SK-N-SH treated with all-trans-retinoic acid at 6 μM for 48 hours (cell line): ENCODE data around the gene TCAP.

ENCODE experiments used
- ATAC-seq: fragments of 200-7000 bp; cut with Tn5 transposase; 3 replicates; pipeline ENCODE4 v1.9.1; 2020; ENCODE audit warnings: mild to moderate bottlenecking, moderate library complexity
- ARNTL ChIP-seq: fragments of 450-650 bp; formaldehyde crosslinking; IDR thresholded peaks from 2 replicates; pipeline ENCODE4 v1.5.0; 2020; ENCODE audit warnings: low read depth, mild to moderate bottlenecking, moderate library complexity, borderline replicate concordance
- BACH2 ChIP-seq: fragments of 250-450 bp; sonication (Bioruptor Pico); IDR thresholded peaks from 2 replicates; pipeline ENCODE4 v1.9.0; 2021; ENCODE audit warnings: mild to moderate bottlenecking, borderline replicate concordance
- CSDC2 ChIP-seq: fragments of 250-450 bp; sonication (Bioruptor Pico); IDR thresholded peaks from 2 replicates; pipeline ENCODE4 v1.5.0; 2020; ENCODE audit warnings: mild to moderate bottlenecking, moderate library complexity
- ESRRG ChIP-seq: fragments of 250-450 bp; sonication (Bioruptor Pico); IDR thresholded peaks from 2 replicates; pipeline ENCODE4 v1.6.1; 2021; ENCODE audit warnings: mild to moderate bottlenecking
- GLIS3 ChIP-seq: fragments of 250-450 bp; sonication (Bioruptor Pico); IDR thresholded peaks from 2 replicates; pipeline ENCODE4 v1.5.0; 2020; ENCODE audit warnings: mild to moderate bottlenecking, moderate library complexity
- ISL1 ChIP-seq: fragments of 250-450 bp; sonication (Bioruptor Pico); IDR thresholded peaks from 2 replicates; pipeline ENCODE4 v2.1.2; 2022; ENCODE audit warnings: mild to moderate bottlenecking, moderate library complexity
- OSR1 ChIP-seq: fragments of 250-450 bp; sonication (Bioruptor Pico); IDR thresholded peaks from 2 replicates; pipeline ENCODE4 v1.8.0; 2022; ENCODE audit warnings: moderate library complexity, mild to moderate bottlenecking, inconsistent platforms
- PPARA ChIP-seq: fragments of 250-450 bp; sonication (Bioruptor Pico); IDR thresholded peaks from 2 replicates; pipeline ENCODE4 v1.5.0; 2020; ENCODE audit warnings: mild to moderate bottlenecking, borderline replicate concordance
- RARB ChIP-seq: fragments of 250-450 bp; sonication (Bioruptor Pico); IDR thresholded peaks from 2 replicates; pipeline ENCODE4 v1.8.0; 2021; ENCODE audit warnings: mild to moderate bottlenecking, moderate library complexity
- SNAI2 ChIP-seq: fragments of 250-450 bp; sonication (Bioruptor Pico); IDR thresholded peaks from 2 replicates; pipeline ENCODE4 v1.5.0; 2020; ENCODE audit warnings: mild to moderate bottlenecking, moderate library complexity
- TCF4 ChIP-seq: fragments of 250-450 bp; sonication (Bioruptor Pico); IDR thresholded peaks from 2 replicates; pipeline ENCODE4 v1.8.0; 2021; ENCODE audit warnings: mild to moderate bottlenecking, moderate library complexity, borderline replicate concordance
- TOX ChIP-seq: fragments of 250-450 bp; sonication (Bioruptor Pico); IDR thresholded peaks from 2 replicates; pipeline ENCODE4 v1.8.0; 2021; ENCODE audit warnings: mild to moderate bottlenecking, moderate library complexity, borderline replicate concordance
- ZC3H10 ChIP-seq: fragments of 250-450 bp; sonication (Bioruptor Pico); IDR thresholded peaks from 2 replicates; pipeline ENCODE4 v1.5.1; 2021; ENCODE audit warnings: mild to moderate bottlenecking, moderate library complexity
- ZFP3 ChIP-seq: fragments of 250-450 bp; sonication (Bioruptor Pico); IDR thresholded peaks from 2 replicates; pipeline ENCODE4 v1.5.0; 2020; ENCODE audit warnings: mild to moderate bottlenecking, moderate library complexity
- ZFP30 ChIP-seq: fragments of 450-650 bp; formaldehyde crosslinking; IDR thresholded peaks from 2 replicates; pipeline ENCODE4 v1.5.0; 2022; ENCODE audit warnings: mild to moderate bottlenecking, moderate library complexity
- ZNF565 ChIP-seq: fragments of 450-650 bp; formaldehyde crosslinking; conservative IDR thresholded peaks from 2 replicates; pipeline ENCODE4 v1.5.0; 2020; ENCODE audit warnings: low read depth, mild to moderate bottlenecking, moderate library complexity
- TF ChIP-seq, protein P1 (sequence below): fragments of 250-450 bp; sonication (Bioruptor Pico); IDR thresholded peaks from 2 replicates; pipeline ENCODE4 v1.5.1; 2020; ENCODE audit warnings: low read depth, mild to moderate bottlenecking, moderate library complexity
- TF ChIP-seq, protein P2 (sequence below): fragments of 250-450 bp; sonication (Bioruptor Pico); IDR thresholded peaks from 2 replicates; pipeline ENCODE4 v1.5.1; 2021; ENCODE audit warnings: mild to moderate bottlenecking, moderate library complexity
- TF ChIP-seq, protein P3 (sequence below): fragments of 250-450 bp; sonication (Bioruptor Pico); IDR thresholded peaks from 2 replicates; pipeline ENCODE4 v1.8.0; 2020; ENCODE audit warnings: mild to moderate bottlenecking, moderate library complexity, borderline replicate concordance
- TF ChIP-seq, protein P4 (sequence below): fragments of 250-450 bp; sonication (Bioruptor Pico); IDR thresholded peaks from 2 replicates; pipeline ENCODE4 v1.5.0; 2020; ENCODE audit warnings: mild to moderate bottlenecking, moderate library complexity

Gene TCAP

DNA sequence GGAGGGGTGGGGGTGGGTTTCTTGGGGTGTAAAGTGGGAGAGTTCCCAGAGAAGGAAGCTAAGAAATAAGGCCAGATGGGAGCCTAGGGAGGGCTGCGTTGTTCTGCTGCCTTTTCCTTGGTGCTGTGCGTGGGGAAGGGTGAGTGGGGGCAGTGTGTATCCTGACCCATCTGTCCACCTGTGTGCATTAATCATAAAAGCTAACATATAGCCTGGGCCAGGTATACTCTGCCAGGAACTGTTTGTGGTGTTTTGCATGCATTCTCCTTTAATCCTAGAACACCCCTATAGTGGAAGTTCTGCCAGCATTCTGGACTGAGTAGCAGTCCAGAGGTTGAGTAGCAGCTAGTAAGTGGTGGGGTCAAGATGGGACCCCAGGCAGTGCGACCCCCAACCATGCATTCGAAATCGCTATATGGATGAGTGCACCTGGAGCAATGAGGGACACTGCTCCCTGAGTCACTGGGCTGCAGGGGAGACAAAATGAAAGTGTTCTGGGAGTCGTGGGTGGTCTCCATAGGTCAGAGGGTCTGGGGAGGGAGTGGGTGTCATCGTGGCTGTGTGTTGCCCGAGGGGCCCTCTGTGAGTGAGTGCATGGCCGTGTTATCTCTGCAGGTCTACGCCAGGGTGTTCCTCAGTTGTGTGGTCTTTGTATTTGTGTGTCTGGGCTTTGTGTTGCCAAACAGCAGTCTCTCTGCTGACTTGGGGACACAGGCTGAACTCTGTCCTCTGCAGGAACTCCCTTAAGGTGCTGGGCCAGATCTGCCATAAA is 36.0 kb downstream of the TCAP start:
- TF ChIP-seq ZFP30 (no peak), ZNF565 (CRISPR knock-in tag) (no peak), TOX (CRISPR knock-in tag) (no peak), GLIS3 (CRISPR knock-in tag) (no peak), PPARA (CRISPR knock-in tag) (no peak), TCF4 (no peak), BACH2 (no peak)
- TF ChIP-seq, protein P1, sequence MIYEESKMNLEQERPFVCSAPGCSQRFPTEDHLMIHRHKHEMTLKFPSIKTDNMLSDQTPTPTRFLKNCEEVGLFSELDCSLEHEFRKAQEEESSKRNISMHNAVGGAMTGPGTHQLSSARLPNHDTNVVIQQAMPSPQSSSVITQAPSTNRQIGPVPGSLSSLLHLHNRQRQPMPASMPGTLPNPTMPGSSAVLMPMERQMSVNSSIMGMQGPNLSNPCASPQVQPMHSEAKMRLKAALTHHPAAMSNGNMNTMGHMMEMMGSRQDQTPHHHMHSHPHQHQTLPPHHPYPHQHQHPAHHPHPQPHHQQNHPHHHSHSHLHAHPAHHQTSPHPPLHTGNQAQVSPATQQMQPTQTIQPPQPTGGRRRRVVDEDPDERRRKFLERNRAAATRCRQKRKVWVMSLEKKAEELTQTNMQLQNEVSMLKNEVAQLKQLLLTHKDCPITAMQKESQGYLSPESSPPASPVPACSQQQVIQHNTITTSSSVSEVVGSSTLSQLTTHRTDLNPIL (CRISPR knock-in tag) = no peak
- TF ChIP-seq, protein P2, sequence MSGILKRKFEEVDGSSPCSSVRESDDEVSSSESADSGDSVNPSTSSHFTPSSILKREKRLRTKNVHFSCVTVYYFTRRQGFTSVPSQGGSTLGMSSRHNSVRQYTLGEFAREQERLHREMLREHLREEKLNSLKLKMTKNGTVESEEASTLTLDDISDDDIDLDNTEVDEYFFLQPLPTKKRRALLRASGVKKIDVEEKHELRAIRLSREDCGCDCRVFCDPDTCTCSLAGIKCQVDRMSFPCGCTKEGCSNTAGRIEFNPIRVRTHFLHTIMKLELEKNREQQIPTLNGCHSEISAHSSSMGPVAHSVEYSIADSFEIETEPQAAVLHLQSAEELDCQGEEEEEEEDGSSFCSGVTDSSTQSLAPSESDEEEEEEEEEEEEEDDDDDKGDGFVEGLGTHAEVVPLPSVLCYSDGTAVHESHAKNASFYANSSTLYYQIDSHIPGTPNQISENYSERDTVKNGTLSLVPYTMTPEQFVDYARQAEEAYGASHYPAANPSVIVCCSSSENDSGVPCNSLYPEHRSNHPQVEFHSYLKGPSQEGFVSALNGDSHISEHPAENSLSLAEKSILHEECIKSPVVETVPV (CRISPR knock-in tag) = no peak
- TF ChIP-seq, protein P3, sequence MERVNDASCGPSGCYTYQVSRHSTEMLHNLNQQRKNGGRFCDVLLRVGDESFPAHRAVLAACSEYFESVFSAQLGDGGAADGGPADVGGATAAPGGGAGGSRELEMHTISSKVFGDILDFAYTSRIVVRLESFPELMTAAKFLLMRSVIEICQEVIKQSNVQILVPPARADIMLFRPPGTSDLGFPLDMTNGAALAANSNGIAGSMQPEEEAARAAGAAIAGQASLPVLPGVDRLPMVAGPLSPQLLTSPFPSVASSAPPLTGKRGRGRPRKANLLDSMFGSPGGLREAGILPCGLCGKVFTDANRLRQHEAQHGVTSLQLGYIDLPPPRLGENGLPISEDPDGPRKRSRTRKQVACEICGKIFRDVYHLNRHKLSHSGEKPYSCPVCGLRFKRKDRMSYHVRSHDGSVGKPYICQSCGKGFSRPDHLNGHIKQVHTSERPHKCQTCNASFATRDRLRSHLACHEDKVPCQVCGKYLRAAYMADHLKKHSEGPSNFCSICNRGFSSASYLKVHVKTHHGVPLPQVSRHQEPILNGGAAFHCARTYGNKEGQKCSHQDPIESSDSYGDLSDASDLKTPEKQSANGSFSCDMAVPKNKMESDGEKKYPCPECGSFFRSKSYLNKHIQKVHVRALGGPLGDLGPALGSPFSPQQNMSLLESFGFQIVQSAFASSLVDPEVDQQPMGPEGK (CRISPR knock-in tag) = no peak
- TF ChIP-seq, all 23 proteins: peak for 0
- ATAC-seq = no peak

DNA sequence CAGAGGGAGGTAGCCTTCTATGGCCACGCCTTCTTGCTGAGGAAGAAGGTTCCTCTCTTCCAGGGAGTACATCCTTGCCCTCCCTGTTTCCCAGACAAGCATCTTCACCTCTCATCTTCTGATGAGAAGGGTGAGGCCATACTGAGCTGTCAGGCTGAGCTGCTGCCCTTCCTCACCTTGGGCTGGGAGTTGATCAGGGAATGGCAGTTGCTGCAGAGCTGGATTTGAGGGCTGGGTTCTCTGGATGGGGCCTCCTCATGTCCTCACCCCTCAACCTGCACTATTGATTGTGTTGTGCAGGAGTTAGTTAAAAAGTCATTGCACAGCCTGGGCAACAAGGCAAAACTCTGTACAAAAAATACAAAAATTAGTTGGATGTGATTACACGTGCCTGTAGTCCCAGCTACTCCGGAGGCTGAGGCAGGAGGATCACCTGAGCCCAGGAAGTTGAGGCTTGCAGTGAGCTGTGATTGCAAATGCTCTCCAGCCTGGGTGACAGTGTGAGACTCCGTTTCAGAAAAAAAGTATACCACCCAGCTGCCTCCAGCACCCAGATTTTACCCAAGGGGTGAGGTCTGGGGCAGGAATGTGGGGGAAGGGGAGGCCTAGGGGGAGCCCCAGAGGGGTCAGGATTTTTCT is 36.8 kb downstream of the TCAP start:
- ATAC-seq = no peak
- TF ChIP-seq ISL1 (CRISPR knock-in tag) = no peak
- TF ChIP-seq ZC3H10 (CRISPR knock-in tag) = no peak
- no peak for TF ChIP-seq ESRRG (CRISPR knock-in tag)
- no peak for TF ChIP-seq ZFP3
- TF ChIP-seq ZNF565 (CRISPR knock-in tag) = no peak
- no peak for TF ChIP-seq SNAI2 (CRISPR knock-in tag)
- TF ChIP-seq, protein P1 (CRISPR knock-in tag) = no peak
- TF ChIP-seq CSDC2 = no peak
- no peak for TF ChIP-seq OSR1 (CRISPR knock-in tag)
- TF ChIP-seq, protein P2 (CRISPR knock-in tag) = no peak
- no peak for TF ChIP-seq BACH2
- TF ChIP-seq PPARA (CRISPR knock-in tag) = no peak
- TF ChIP-seq, protein P4, sequence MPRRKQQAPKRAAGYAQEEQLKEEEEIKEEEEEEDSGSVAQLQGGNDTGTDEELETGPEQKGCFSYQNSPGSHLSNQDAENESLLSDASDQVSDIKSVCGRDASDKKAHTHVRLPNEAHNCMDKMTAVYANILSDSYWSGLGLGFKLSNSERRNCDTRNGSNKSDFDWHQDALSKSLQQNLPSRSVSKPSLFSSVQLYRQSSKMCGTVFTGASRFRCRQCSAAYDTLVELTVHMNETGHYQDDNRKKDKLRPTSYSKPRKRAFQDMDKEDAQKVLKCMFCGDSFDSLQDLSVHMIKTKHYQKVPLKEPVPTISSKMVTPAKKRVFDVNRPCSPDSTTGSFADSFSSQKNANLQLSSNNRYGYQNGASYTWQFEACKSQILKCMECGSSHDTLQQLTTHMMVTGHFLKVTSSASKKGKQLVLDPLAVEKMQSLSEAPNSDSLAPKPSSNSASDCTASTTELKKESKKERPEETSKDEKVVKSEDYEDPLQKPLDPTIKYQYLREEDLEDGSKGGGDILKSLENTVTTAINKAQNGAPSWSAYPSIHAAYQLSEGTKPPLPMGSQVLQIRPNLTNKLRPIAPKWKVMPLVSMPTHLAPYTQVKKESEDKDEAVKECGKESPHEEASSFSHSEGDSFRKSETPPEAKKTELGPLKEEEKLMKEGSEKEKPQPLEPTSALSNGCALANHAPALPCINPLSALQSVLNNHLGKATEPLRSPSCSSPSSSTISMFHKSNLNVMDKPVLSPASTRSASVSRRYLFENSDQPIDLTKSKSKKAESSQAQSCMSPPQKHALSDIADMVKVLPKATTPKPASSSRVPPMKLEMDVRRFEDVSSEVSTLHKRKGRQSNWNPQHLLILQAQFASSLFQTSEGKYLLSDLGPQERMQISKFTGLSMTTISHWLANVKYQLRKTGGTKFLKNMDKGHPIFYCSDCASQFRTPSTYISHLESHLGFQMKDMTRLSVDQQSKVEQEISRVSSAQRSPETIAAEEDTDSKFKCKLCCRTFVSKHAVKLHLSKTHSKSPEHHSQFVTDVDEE (CRISPR knock-in tag) = no peak
- TF ChIP-seq RARB = no peak
- TF ChIP-seq TCF4 = no peak
- TF ChIP-seq, protein P3 (CRISPR knock-in tag) = no peak
- TF ChIP-seq ARNTL (CRISPR knock-in tag) = no peak
- no peak for TF ChIP-seq TOX (CRISPR knock-in tag)
- TF ChIP-seq ZFP30 = no peak
